ENCODE results near the gene PRR5. TPM values are rescaled to one million over a fixed set of nuclear protein-coding genes. Genes with fewer than 3 reads are reported as not detected.

PRR5 gene
- total RNA-seq, 1 donor from 2014 or later, result 9.6 TPM

GRCh38 chr22:44661070-44661469 lies 40.9 kb upstream of the PRR5 start:
- TF ChIP-seq CTCF (IDR thresholded peaks at IDR 0.05), result no peak
- H3K4me1 ChIP-seq, result peaks cover 34% of the 10 kb centered on the region
- H3K27ac ChIP-seq, result no peak overlapping the region
- H3K9me3 ChIP-seq, result no peaks in the 10 kb centered on the region
- intact Hi-C loops (cut with DNase I), result no loop called here
- H3K36me3 ChIP-seq, result no peaks in the 10 kb centered on the region
- DNase-seq (peak; percentile 28), ATAC-seq (no peak)
- no peak overlapping the region for H3K4me3 ChIP-seq
- H3K27me3 ChIP-seq (ENCODE audit: low read depth), result no peaks in the 10 kb centered on the region

- ATAC-seq (no peak), DNase-seq (peak; percentile 22)
- Histone ChIP-seq H3K36me3 (no peaks in the 10 kb centered on the region), H3K27ac (no peak overlapping the region), H3K9me3 (no peaks in the 10 kb centered on the region), H3K4me3 (no peak overlapping the region), H3K27me3 (ENCODE audit: low read depth) (no peaks in the 10 kb centered on the region), H3K4me1 (peaks cover 34% of the 10 kb centered on the region)
- intact Hi-C loops (cut with DNase I), result no loop called here
- no peak for TF ChIP-seq CTCF (IDR thresholded peaks at IDR 0.05)
Measured at GRCh38 chr22:44661659-44662569, 40.1 kb upstream of the PRR5 start.

- DNase-seq (peak; percentile 21), ATAC-seq (no peak)
- no peaks in the 10 kb centered on the region for H3K9me3 ChIP-seq
- H3K36me3 ChIP-seq, result no peaks in the 10 kb centered on the region
- peaks cover 40% of the 10 kb centered on the region for H3K4me1 ChIP-seq
- H3K27me3 ChIP-seq (ENCODE audit: low read depth), result no peaks in the 10 kb centered on the region
- peak overlapping the region; percentile 58 for H3K27ac ChIP-seq
- no peak for TF ChIP-seq CTCF (IDR thresholded peaks at IDR 0.05)
- H3K4me3 ChIP-seq, result no peak overlapping the region
- intact Hi-C loops (cut with DNase I), result no loop called here
Measured at GRCh38 chr22:44663256-44663999, 38.6 kb upstream of the PRR5 start.

GRCh38 chr22:44664149-44664548 lies 37.9 kb upstream of the PRR5 start:
- DNase-seq, result peak; percentile 63
- intact Hi-C loops (cut with DNase I), result no loop called here
- H3K27ac ChIP-seq, result peak overlapping the region; percentile 58

More at GRCh38 chr22:44664149-44664548, 37.9 kb upstream of the PRR5 start:
- H3K36me3 ChIP-seq, result no peaks in the 10 kb centered on the region
- no peaks in the 10 kb centered on the region for H3K9me3 ChIP-seq
- no peak overlapping the region for H3K4me3 ChIP-seq
- H3K27me3 ChIP-seq (ENCODE audit: low read depth), result peaks cover 1% of the 10 kb centered on the region
- TF ChIP-seq CTCF (IDR thresholded peaks at IDR 0.05), result no peak
- peak; percentile 63 to 68 for ATAC-seq
- H3K4me1 ChIP-seq, result peaks cover 34% of the 10 kb centered on the region

All from lower lobe of right lung (tissue), 2 donors.